Neural progenitor cell (in vitro differentiated cells): ENCODE data around the gene PNPLA7.

Source experiments
- EZH2 ChIP-seq: fragments of 200-600 bp; sonication (generic); IDR thresholded peaks from 2 replicates; pipeline ENCODE4 v1.6.1; 2017; ENCODE audit warnings: antibody characterized with exemption, mild to moderate bottlenecking, moderate library complexity
- TF ChIP-seq, protein P1 (sequence below): fragments of 200-600 bp; sonication (generic); IDR thresholded peaks from 2 replicates; pipeline ENCODE4 v1.5.1; 2017; ENCODE audit warnings: antibody characterized with exemption, mild to moderate bottlenecking

DNA sequence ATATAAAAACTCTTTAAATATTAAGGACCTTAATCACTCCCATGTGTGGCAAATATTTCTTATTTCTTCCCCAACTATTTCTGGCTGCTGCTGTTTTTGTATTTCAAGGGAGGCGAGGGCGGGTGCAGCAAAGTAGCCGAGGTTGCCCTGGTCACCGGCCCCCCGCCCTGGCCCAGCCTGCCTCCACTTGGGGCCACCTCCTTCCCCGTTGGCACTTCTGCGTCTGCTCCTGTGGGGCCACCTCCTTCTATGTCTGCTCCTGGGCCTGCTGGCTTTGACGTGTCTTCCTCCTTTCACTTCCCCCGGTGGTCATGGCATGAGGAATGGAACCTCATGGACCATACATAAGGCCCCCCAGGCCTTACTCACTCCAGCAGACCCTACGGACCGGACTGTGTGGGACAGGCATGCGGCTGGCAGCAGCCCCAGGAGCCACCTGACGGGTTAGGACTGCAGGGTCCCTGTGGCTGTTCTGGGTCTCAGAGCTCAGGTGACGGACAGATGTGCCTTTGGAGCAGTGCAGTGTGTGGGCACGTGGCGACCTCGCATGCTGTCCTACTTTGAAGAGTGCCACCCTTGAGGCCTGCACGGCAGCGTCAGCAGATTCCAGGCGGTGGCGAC is 103.2 kb downstream of the PNPLA7 start:
- TF ChIP-seq, protein P1, sequence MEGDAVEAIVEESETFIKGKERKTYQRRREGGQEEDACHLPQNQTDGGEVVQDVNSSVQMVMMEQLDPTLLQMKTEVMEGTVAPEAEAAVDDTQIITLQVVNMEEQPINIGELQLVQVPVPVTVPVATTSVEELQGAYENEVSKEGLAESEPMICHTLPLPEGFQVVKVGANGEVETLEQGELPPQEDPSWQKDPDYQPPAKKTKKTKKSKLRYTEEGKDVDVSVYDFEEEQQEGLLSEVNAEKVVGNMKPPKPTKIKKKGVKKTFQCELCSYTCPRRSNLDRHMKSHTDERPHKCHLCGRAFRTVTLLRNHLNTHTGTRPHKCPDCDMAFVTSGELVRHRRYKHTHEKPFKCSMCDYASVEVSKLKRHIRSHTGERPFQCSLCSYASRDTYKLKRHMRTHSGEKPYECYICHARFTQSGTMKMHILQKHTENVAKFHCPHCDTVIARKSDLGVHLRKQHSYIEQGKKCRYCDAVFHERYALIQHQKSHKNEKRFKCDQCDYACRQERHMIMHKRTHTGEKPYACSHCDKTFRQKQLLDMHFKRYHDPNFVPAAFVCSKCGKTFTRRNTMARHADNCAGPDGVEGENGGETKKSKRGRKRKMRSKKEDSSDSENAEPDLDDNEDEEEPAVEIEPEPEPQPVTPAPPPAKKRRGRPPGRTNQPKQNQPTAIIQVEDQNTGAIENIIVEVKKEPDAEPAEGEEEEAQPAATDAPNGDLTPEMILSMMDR, result no peak
- no peak for TF ChIP-seq EZH2
